Loucy (cell line): ENCODE results near the gene PKLR.

Source experiments
- H2AFZ ChIP-seq: fragments of 200-600 bp; sonication (generic); 2 replicates; pipeline ENCODE4 v1.6.0; 2016; ENCODE audit warnings: antibody characterized with exemption, mild to moderate bottlenecking, low read length, moderate library complexity
- H3F3A ChIP-seq: fragments of 200-600 bp; 2 replicates; pipeline ENCODE4 v1.6.0; 2016; ENCODE audit warnings: antibody characterized with exemption, low read depth, mild to moderate bottlenecking
- H3K27me3 ChIP-seq: fragments of 200-600 bp; sonication (generic); 2 replicates; pipeline ENCODE4 v1.6.1; 2014; ENCODE audit warnings: low read length, mild to moderate bottlenecking; ENCODE audit not compliant: insufficient read depth, poor library complexity, severe bottlenecking
- H3K36me3 ChIP-seq: fragments of 200-600 bp; sonication (generic); 2 replicates; pipeline ENCODE4 v1.6.1; 2016; ENCODE audit warnings: low read length; ENCODE audit not compliant: insufficient read depth
- H3K4me1 ChIP-seq: fragments of 200-600 bp; sonication (generic); 2 replicates; pipeline ENCODE4 v1.5.1; 2014; ENCODE audit warnings: low read length, mild to moderate bottlenecking; ENCODE audit not compliant: insufficient read depth, poor library complexity, severe bottlenecking
- H3K4me2 ChIP-seq: fragments of 200-600 bp; sonication (generic); 2 replicates; pipeline ENCODE4 v1.6.0; 2014; ENCODE audit warnings: antibody characterized with exemption, low read length, low read depth, mild to moderate bottlenecking; ENCODE audit not compliant: poor library complexity, severe bottlenecking
- H3K4me3 ChIP-seq: fragments of 200-600 bp; sonication (generic); 2 replicates; pipeline ENCODE4 v1.5.1; 2014; ENCODE audit warnings: low read length, mild to moderate bottlenecking, mixed read lengths; ENCODE audit not compliant: poor library complexity, severe bottlenecking
- H3K79me2 ChIP-seq: fragments of 200-600 bp; sonication (generic); 2 replicates; pipeline ENCODE4 v1.6.1; 2014; ENCODE audit warnings: low read length; ENCODE audit not compliant: insufficient read depth
- H3K9ac ChIP-seq: fragments of 200-600 bp; sonication (generic); 2 replicates; pipeline ENCODE4 v1.6.0; 2014; ENCODE audit warnings: mild to moderate bottlenecking, low read depth, low read length, moderate library complexity; ENCODE audit not compliant: poor library complexity, severe bottlenecking
- H3K9me2 ChIP-seq: fragments of 200-600 bp; sonication (generic); replicated peaks from 2 replicates; pipeline ENCODE4 v1.6.1; 2016; ENCODE audit warnings: low read depth, low read length, mixed read lengths
- H3K9me3 ChIP-seq: fragments of 200-600 bp; sonication (generic); 2 replicates; pipeline ENCODE4 v1.6.1; 2014; ENCODE audit warnings: mild to moderate bottlenecking, antibody characterized with exemption, low read length, low read depth; ENCODE audit not compliant: insufficient read depth
- H4K20me1 ChIP-seq: fragments of 200-600 bp; sonication (generic); 2 replicates; pipeline ENCODE4 v1.6.0; 2014; ENCODE audit warnings: antibody characterized with exemption, low read length, mild to moderate bottlenecking; ENCODE audit not compliant: insufficient read depth, poor library complexity, severe bottlenecking
- CTCF ChIP-seq: fragments of 200-600 bp; sonication (generic); conservative IDR thresholded peaks from 2 replicates; pipeline ENCODE4 v1.5.1; 2014; ENCODE audit warnings: mild to moderate bottlenecking, antibody characterized with exemption, low read length
- EZH2phosphoT487 ChIP-seq: fragments of 200-600 bp; IDR thresholded peaks from 2 replicates; pipeline ENCODE4 v1.6.1; 2018; ENCODE audit warnings: antibody characterized with exemption, mild to moderate bottlenecking, moderate library complexity, borderline replicate concordance

PKLR gene

GRCh38 chr1:155266553-155266952 lies 34.7 kb downstream of the PKLR start:
- Histone ChIP-seq H2AFZ (no peak overlapping the region), H3K4me2 (no peak overlapping the region), H4K20me1 (peaks cover 16% of the 10 kb centered on the region), H3K79me2 (peaks cover 45% of the 10 kb centered on the region), H3K36me3 (peaks cover 77% of the 10 kb centered on the region), H3K4me1 (peaks cover 7% of the 10 kb centered on the region), H3K27me3 (no peaks in the 10 kb centered on the region), H3F3A (peaks cover 9% of the 10 kb centered on the region; the same call in 1 of the 2 replicates), H3K9me2 (no peaks in the 10 kb centered on the region), H3K9me3 (no peaks in the 10 kb centered on the region), H3K9ac (no peak overlapping the region), H3K4me3 (no peak overlapping the region)
- TF ChIP-seq EZH2phosphoT487 (no peak), CTCF (no peak)

- TF ChIP-seq CTCF, result no peak
- no peak for TF ChIP-seq EZH2phosphoT487
- H3K36me3 ChIP-seq, result peaks cover 55% of the 10 kb centered on the region
Observed at GRCh38 chr1:155263067-155263466, 38.2 kb downstream of the PKLR start.

GRCh38 chr1:155261852-155262673 lies 39.2 kb downstream of the PKLR start, which contains the start of gene SCAMP3:
Gene SCAMP3 (minus strand): TSS chr1:155262360. CDS start chr1:155262151, 209 bp downstream.
- Histone ChIP-seq H3K27me3 (no peaks in the 10 kb centered on the region), H3K36me3 (peaks cover 44% of the 10 kb centered on the region; the same call in 1 of the 2 replicates), H3K79me2 (peaks cover 20% of the 10 kb centered on the region), H3K9me3 (no peaks in the 10 kb centered on the region), H3K9ac (peak within 1 kb of the TSS; percentile 86), H3K4me3 (peak within 1 kb of the TSS; percentile 81), H3F3A (peaks cover 9% of the 10 kb centered on the region; the same call in 1 of the 2 replicates), H2AFZ (peak within 1 kb of the TSS; percentile 76), H3K9me2 (no peaks in the 10 kb centered on the region), H3K4me2 (peak within 1 kb of the TSS; percentile 97), H4K20me1 (peaks cover 9% of the 10 kb centered on the region), H3K4me1 (peaks cover 16% of the 10 kb centered on the region)
- TF ChIP-seq CTCF, result no peak
- TF ChIP-seq EZH2phosphoT487, result no peak

More at GRCh38 chr1:155263067-155263466, 38.2 kb downstream of the PKLR start:
- peaks cover 16% of the 10 kb centered on the region for H3K4me1 ChIP-seq
- no peaks in the 10 kb centered on the region for H3K9me2 ChIP-seq
- H3F3A ChIP-seq, result peaks cover 9% of the 10 kb centered on the region; the same call in 1 of the 2 replicates
- H3K4me2 ChIP-seq, result peak overlapping the region; percentile 97
- H4K20me1 ChIP-seq, result peaks cover 9% of the 10 kb centered on the region
- no peak overlapping the region for H2AFZ ChIP-seq
- no peaks in the 10 kb centered on the region for H3K9me3 ChIP-seq
- peaks cover 27% of the 10 kb centered on the region for H3K79me2 ChIP-seq
- H3K4me3 ChIP-seq, result no peak overlapping the region
- no peaks in the 10 kb centered on the region for H3K27me3 ChIP-seq
- no peak overlapping the region for H3K9ac ChIP-seq
